HG03571 (cell line): ENCODE results near the gene LCT.
"Not testable (repeated sequence)": the region's sequence is repeated elsewhere in the genome, so short reads cannot be mapped to it uniquely, and the experiment has no call there.

ENCODE experiments used
- ATAC-seq: cut with Tn5 transposase; IDR thresholded peaks from one replicate; pipeline ENCODE4 v1.9.1; 2021; ENCODE audit not compliant: unreplicated experiment

The LCT gene

GRCh38 chr2:135832891-135833290 lies 4.1 kb downstream of the LCT start:
- no peak for ATAC-seq

- ATAC-seq: no peak
Measured at GRCh38 chr2:135831180-135831812, 5.7 kb downstream of the LCT start.

GRCh38 chr2:135829378-135830135 lies 7.4 kb downstream of the LCT start:
- ATAC-seq: no peak

GRCh38 chr2:135826544-135826943 lies 10.4 kb downstream of the LCT start:
- no peak for ATAC-seq

GRCh38 chr2:135825550-135826176 lies 11.3 kb downstream of the LCT start:
- ATAC-seq: no peak

- no peak for ATAC-seq
Measured at GRCh38 chr2:135825131-135825530, 11.9 kb downstream of the LCT start.

- ATAC-seq: no peak
Measured at GRCh38 chr2:135822855-135823254, 14.1 kb downstream of the LCT start.

GRCh38 chr2:135821190-135821589 lies 15.8 kb downstream of the LCT start:
- no peak for ATAC-seq

GRCh38 chr2:135820003-135820618 lies 16.9 kb downstream of the LCT start:
- ATAC-seq: peak; percentile 84

- ATAC-seq: no peak
Measured at GRCh38 chr2:135818937-135819610, 17.9 kb downstream of the LCT start.

GRCh38 chr2:135817951-135818350 lies 19.0 kb downstream of the LCT start:
- no peak for ATAC-seq

- no peak for ATAC-seq
Measured at GRCh38 chr2:135817466-135817865, 19.5 kb downstream of the LCT start.

GRCh38 chr2:135815269-135815668 lies 21.7 kb downstream of the LCT start:
- ATAC-seq: no peak

- no peak for ATAC-seq
Measured at GRCh38 chr2:135812907-135813511, 24.0 kb downstream of the LCT start.

- not testable (repeated sequence) for ATAC-seq
Measured at GRCh38 chr2:135807874-135808273, 29.1 kb downstream of the LCT start.

GRCh38 chr2:135803278-135803677 lies 33.7 kb downstream of the LCT start:
- no peak for ATAC-seq

GRCh38 chr2:135802350-135802749 lies 34.6 kb downstream of the LCT start:
- no peak for ATAC-seq

- ATAC-seq: no peak
Measured at GRCh38 chr2:135800513-135801460, 36.2 kb downstream of the LCT start.

GRCh38 chr2:135799738-135800137 lies 37.2 kb downstream of the LCT start:
- ATAC-seq: no peak

GRCh38 chr2:135798762-135799161 lies 38.2 kb downstream of the LCT start:
- no peak for ATAC-seq
